Stimulated activated CD8-positive, alpha-beta memory T cell treated with anti-CD3 and anti-CD28 coated beads, Interleukin-15, amount 100 ng/mL, for 1 hour (primary cell): ENCODE results near the gene ZNF57.
A peak's percentile ranks its signal among the peaks of the same experiment; 100 is the strongest.
"Not testable (repeated sequence)": the region's sequence is repeated elsewhere in the genome, so short reads cannot be mapped to it uniquely, and the experiment has no call there.

ENCODE experiments used
- DNase-seq: peaks from one replicate; pipeline ENCODE4 v3.0.0-alpha.2; 2020; ENCODE audit warnings: low read depth

Gene ZNF57

DNA sequence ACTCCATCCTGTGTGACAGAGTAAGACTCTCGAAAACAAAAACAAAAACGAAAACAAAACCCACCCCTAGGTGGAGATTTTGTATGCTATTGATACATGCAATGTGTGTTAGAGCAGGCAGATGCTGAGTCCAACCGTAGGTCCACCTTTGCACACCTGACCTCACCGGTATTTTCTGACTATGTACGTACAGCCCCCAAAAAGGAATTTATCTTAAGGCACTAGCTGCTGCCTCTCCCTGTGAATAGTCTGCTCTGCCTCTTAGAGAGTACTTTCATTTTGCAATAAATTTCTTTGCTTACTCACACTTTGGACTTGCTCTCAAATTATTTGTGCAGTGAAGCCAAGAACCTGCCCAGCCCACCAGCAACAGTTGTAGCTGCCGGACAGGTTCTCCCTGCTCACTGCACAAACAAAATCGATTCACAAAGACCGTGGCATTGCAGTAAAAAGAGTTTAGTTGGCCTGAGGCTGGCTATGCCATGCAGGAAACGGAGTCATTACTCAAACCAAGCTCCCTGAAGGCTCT is 52.3 kb downstream of the ZNF57 start:
- no peak for DNase-seq

DNA sequence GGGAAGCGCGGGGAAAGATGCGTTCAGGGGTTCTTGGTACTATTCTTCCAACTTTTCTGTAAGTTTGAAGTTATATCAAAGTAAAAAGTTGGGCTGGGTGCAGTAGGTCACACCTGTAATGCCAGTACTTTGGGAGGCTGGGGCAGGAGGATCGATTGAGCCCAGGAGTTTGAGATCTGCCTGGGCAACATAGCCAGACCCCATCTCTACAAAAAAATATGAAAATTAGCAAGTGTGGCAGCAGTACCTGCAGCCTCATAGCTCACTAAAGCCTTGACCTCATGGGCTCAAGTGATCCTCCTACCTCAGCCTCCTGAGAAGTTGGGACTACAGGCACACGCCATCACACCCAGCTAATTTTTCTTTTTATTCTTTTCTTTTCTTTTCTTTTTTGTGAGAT is 56.4 kb downstream of the ZNF57 start:
- no peak for DNase-seq

DNA sequence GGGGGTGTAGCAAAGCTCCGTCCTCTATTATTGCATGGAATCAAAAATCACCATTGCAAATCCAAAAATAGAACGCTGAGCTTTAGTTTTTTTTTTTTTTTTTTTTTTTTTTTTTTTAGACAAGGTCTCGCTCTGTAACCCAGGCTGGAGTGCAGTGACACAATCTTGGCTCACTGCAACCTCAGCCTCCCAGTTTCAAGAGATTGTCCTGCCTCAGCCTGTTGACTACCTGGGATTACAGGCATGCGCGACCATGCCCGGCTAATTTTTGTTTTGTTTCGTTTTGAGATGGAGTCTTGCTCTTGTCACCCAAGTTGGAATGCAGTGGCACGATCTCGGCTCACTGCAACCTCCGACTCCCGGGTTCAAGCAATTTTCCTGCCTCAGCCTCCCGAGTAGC is 59.4 kb downstream of the ZNF57 start:
- DNase-seq, result no peak

DNA sequence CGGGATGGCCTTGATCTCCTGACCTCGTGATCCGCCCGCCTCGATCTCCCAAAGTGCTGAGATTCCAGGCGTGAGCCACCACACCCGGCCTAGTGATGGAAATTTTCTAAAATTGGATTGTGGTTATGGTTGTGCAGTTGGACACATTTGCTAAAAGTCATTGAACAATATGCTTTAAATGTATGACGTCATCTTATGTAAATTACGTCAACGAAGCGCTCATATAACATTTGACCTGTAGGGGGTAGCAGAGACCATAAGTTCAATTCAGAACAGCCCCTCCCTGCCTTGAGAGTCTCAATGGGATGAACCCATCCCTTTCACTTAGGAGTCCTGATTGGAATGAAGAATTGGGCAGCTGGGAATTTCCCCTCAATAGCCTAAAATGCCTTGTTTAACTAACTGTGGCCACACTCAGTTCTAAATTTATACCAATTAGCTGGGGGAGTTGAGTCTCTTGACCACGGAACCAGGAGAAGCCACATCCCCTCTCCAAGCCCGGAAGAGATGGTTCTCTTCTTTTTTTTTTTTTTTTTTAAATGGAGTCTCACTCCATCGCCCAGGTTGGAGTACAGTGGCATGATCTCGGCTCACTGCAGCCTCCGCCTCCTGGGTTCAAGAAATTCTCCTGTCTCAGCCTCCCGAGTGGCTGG is 61.4 kb downstream of the ZNF57 start:
- peak; percentile 10 for DNase-seq

DNA sequence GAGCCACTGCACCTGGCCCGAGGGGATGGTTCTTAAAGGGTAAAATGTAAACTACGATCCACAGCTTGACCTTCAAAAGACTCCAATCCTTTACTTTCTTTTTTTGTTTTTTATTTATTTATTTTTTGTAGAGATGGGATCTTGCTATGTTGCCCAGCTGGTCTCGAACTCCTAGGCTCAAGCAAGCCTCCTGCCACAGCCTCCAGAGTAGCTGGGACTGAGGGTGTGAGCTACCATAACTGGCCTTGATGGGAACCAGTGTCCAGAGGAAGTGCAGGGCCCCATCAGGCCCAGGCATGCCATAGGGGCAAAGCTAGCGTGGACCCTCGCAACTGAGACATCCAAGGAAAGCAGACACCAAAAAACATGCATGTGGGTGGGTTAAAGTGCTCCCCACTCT is 62.4 kb downstream of the ZNF57 start:
- DNase-seq, result no peak

DNA sequence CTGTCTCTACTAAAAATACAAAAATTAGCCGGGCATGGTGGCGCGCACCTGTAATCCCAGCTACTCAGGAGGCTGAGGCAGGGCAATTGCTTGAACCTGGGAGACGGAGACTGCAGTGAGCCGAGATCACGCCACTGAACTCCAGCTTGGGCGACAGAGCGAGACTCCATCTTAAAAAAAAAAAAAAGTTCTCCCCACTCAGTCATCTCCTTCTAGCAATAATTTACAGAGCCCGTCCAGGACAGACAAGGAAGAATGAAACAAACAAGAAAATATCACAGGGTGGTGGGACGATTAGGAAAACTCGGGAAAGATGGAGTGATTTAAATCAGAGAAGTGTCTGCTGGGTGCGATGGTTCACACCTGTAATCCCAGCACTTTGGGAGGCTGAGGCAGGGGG is 62.9 kb downstream of the ZNF57 start:
- not testable (repeated sequence) for DNase-seq

DNA sequence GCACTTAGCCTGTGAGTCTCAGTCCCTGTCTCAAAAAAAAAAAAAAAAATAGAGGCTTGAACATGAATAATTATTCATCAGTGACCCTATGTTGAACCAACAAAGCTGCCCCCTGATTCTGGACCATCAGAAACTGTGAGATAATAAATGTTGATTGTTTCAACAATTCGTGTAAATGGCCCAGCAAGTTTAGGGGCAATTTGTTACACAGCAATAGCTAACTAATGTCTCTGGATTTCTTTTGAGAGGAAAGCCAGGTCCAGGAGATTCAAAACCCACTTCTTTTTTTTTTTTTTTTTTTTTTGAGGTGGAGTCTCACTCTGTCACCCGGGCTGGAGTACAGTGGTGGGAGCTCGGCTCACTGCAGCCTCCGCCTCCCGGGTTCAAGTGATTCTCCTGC is 64.1 kb downstream of the ZNF57 start:
- no peak for DNase-seq

DNA sequence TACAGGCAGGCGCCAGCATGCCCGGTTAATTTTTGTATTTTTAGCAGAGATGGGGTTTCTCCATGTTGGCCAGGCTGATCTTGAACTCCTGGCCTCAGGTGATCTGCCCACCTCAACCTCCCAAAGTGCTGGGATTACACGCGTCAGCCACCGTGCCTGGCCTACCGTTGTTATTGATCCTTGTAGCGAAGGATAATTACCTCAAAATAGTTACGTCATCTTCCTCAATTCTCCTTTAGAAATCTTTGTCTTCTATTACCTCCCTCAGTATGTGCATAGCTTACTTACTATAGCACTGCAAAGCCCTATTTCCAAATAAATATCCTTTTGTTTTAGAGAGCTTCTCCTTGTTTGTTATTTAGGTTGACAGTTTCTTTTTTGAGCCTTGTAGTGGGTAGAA is 67.2 kb downstream of the ZNF57 start:
- no peak for DNase-seq
